Endothelial cell of umbilical vein (primary cell): Measurements from ENCODE around the gene CMSS1. TPM values are rescaled to one million over a fixed set of nuclear protein-coding genes. Genes with fewer than 3 reads are reported as not detected.
"Not testable (repeated sequence)": the region's sequence is repeated elsewhere in the genome, so short reads cannot be mapped to it uniquely, and the experiment has no call there.

Source experiments
- BruUV-seq: library from RNA; stranded (reverse); fragments of 400-500 nt; replicated peaks from 2 replicates; lab custom pipeline; 2021; lab: Mats Ljungman, UMichigan
- CTCF ChIA-PET: fragments of 300-600, 350-600 bp; sonication (Branson Sonifier 250); formaldehyde crosslinking; loops from one replicate; lab custom pipeline; 2021; ENCODE audit warnings: antibody characterized with exemption, inconsistent platforms; lab: Charles Lee
- POLR2A ChIA-PET: fragments of 300-600, 350-600 bp; sonication (Branson Sonifier 250); formaldehyde crosslinking; loops from one replicate; lab custom pipeline; 2021; ENCODE audit warnings: antibody characterized with exemption, inconsistent platforms; lab: Charles Lee
- DNase-seq: peaks from one replicate; pipeline ENCODE4 v3.0.0-alpha.2; 2011; ENCODE audit warnings: low read depth, low spot score
- FAIRE-seq: peaks from 2 replicates; lab custom pipeline; 2011; peaks lifted over from hg19 to GRCh38; lab: Jason Lieb, UNC
- H2AFZ ChIP-seq: 2 replicates; pipeline ENCODE4 v1.6.0; 2012; ENCODE audit warnings: low read depth, low read length, control low read depth, inconsistent platforms
- H3K27ac ChIP-seq: 2 replicates; pipeline ENCODE4 v1.5.1; 2011; ENCODE audit warnings: low read depth, mild to moderate bottlenecking, control low read depth, low read length, moderate library complexity; ENCODE audit not compliant: insufficient read depth
- H3K27me3 ChIP-seq, 2 experiments: 2 replicates each; pipeline versions ENCODE4 v1.6.0 to v1.6.1; 2011; ENCODE audit warnings: low read length in 2 of 2, mixed read lengths in 1 of 2; ENCODE audit not compliant: control insufficient read depth in 2 of 2, insufficient read depth in 2 of 2
- H3K36me3 ChIP-seq, 2 experiments: 2 replicates in 1 of 2; 3 replicates in 1 of 2; pipeline ENCODE4 v1.5.1; 2011; ENCODE audit warnings: low read length in 2 of 2, mild to moderate bottlenecking in 1 of 2, moderate library complexity in 1 of 2; ENCODE audit not compliant: control insufficient read depth in 2 of 2, insufficient read depth in 2 of 2; ENCODE audit errors: extremely low read depth in 1 of 2
- H3K4me1 ChIP-seq: 3 replicates; pipeline ENCODE4 v1.5.1; 2011; ENCODE audit warnings: mild to moderate bottlenecking, low read length; ENCODE audit not compliant: control insufficient read depth, insufficient read depth; ENCODE audit errors: extremely low read depth
- H3K4me2 ChIP-seq: 2 replicates; pipeline ENCODE4 v1.6.1; 2011; ENCODE audit warnings: low read length, control low read depth, mixed read lengths; ENCODE audit not compliant: insufficient read depth
- H3K4me3 ChIP-seq, 3 experiments: fragments of 200-600 bp in 1 of 3; sonication (generic), shearing (Covaris generic) in 1 of 3; replicated peaks in 1 of 3; 2 replicates each; pipeline ENCODE4 v1.5.1; 2011 to 2016; ENCODE audit warnings: control low read depth in 3 of 3, low read length in 3 of 3, mild to moderate bottlenecking in 2 of 3, inconsistent platforms in 1 of 3, low read depth in 1 of 3, moderate library complexity in 1 of 3; ENCODE audit not compliant: insufficient read depth in 1 of 3
- H3K79me2 ChIP-seq: 2 replicates; pipeline ENCODE4 v1.6.0; 2012; ENCODE audit warnings: low read length, inconsistent platforms; ENCODE audit not compliant: control insufficient read depth, insufficient read depth
- H3K9ac ChIP-seq: replicated peaks from 2 replicates; pipeline ENCODE3; 2011; ENCODE audit warnings: low read length, control low read depth; ENCODE audit not compliant: insufficient read depth; ENCODE audit errors: extremely low read depth
- H3K9me1 ChIP-seq: replicated peaks from 3 replicates; pipeline ENCODE4 v1.6.0; 2011; ENCODE audit warnings: mild to moderate bottlenecking, low read length; ENCODE audit not compliant: control insufficient read depth, insufficient read depth; ENCODE audit errors: extremely low read depth
- H3K9me3 ChIP-seq: replicated peaks from 2 replicates; pipeline ENCODE4 v1.5.1; 2012; ENCODE audit warnings: low read length, inconsistent platforms; ENCODE audit not compliant: control insufficient read depth, insufficient read depth
- H4K20me1 ChIP-seq: replicated peaks from 2 replicates; pipeline ENCODE3; 2011; ENCODE audit warnings: mild to moderate bottlenecking, low read length; ENCODE audit not compliant: control insufficient read depth, insufficient read depth; ENCODE audit errors: extremely low read depth
- EZH2 ChIP-seq: IDR thresholded peaks from 2 replicates; pipeline ENCODE4 v1.6.1; 2012; ENCODE audit warnings: borderline replicate concordance, low read depth, mild to moderate bottlenecking, moderate library complexity, low read length, inconsistent platforms; ENCODE audit not compliant: severe bottlenecking
- FOS ChIP-seq: IDR thresholded peaks from 2 replicates; pipeline ENCODE4 v1.6.1; 2011; ENCODE audit warnings: mild to moderate bottlenecking, low read length, moderate library complexity, borderline replicate concordance; ENCODE audit not compliant: insufficient read depth
- GATA2 ChIP-seq: IDR thresholded peaks from 2 replicates; pipeline ENCODE4 v1.7.0; 2011; ENCODE audit warnings: low read depth, mild to moderate bottlenecking, moderate library complexity, mixed read lengths, low read length; ENCODE audit not compliant: insufficient read length, insufficient read depth
- JUN ChIP-seq: IDR thresholded peaks from 2 replicates; pipeline ENCODE4 v1.6.1; 2011; ENCODE audit warnings: borderline replicate concordance, low read depth; ENCODE audit not compliant: insufficient read length, insufficient read depth
- MAX ChIP-seq: IDR thresholded peaks from 2 replicates; pipeline ENCODE4 v1.6.1; 2011; ENCODE audit not compliant: insufficient read depth, insufficient read length
- MYC ChIP-seq: IDR thresholded peaks from one replicate; pipeline ENCODE4 v1.6.1; 2011; ENCODE audit warnings: mild to moderate bottlenecking, low read depth, low read length
- POLR2A ChIP-seq: IDR thresholded peaks from 2 replicates; pipeline ENCODE4 v1.6.1; 2012; ENCODE audit warnings: low read depth, mild to moderate bottlenecking, control low read depth, low read length
- POLR2AphosphoS5 ChIP-seq: IDR thresholded peaks from 2 replicates; pipeline ENCODE4 v1.6.1; 2012; ENCODE audit warnings: low read depth, mild to moderate bottlenecking, control low read depth, low read length, moderate library complexity; ENCODE audit not compliant: insufficient read depth
- dilution Hi-C: fragments of 300-500 bp; cut with MboI; formaldehyde crosslinking; loops from one replicate; pipeline ENCODE4 v1.15.0; 2019; ENCODE audit warnings: low sequenced_read_pairs; ENCODE audit not compliant: extremely low pct_ligation_motif_present
- intact Hi-C: fragments of 100-400 bp; cut with micrococcal nuclease; formaldehyde crosslinking; loops from one replicate; pipeline ENCODE4 v1.10.0; 2022
- polyA plus RNA-seq, 4 experiments: library from polyadenylated mRNA; depleted of rRNA in 3 of 4; stranded (reverse) in 3 of 4; unstranded in 1 of 4; fragments of >200 nt; gene quantifications; 2 replicates each; pipeline versions ENCODE4 v1.2.1 to v1.2.3, GENCODE V29; 2011 to 2012; ENCODE audit warnings: missing spikeins in 1 of 4
- total RNA-seq: library from RNA; stranded (reverse); gene quantifications from 2 replicates; pipeline ENCODE4 v1.2.3, GENCODE V29; 2021
- TF ChIP-seq, protein P1 (sequence below), 2 donors: IDR thresholded peaks; 1 replicate in 1 of 2; 2 replicates in 1 of 2; pipeline ENCODE4 v1.5.1; 2011; ENCODE audit warnings: low read length in 2 of 2, mild to moderate bottlenecking in 2 of 2, moderate library complexity in 2 of 2, control low read depth in 1 of 2, inconsistent platforms in 1 of 2, low read depth in 1 of 2; ENCODE audit not compliant: insufficient read depth in 1 of 2; ENCODE audit errors: extremely low read depth in 1 of 2

CMSS1 gene
- total and polyA plus RNA-seq, 2 donors (not counting 3 experiments of a cell fraction or from before 2014, with no cell fraction given): 9.7 to 60.6 TPM

DNA sequence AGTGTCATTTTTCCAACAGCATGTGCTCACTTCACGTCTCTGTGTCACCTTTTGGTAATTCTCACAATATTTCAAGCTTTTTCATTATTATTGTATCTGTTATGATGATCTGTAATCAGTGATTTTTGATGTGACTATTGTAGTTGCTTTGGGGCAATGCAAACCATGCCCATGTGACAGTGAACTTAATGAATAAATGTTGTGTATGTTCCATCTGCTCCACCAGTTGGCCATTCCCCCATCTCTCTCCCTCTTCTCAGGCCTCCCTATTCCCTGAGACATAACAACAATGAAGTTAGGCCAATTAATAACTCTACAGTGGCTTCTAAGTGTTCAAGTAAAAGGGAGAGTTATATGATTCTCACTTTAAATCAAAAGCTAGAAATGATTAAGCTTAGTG is 410.6 kb downstream of the CMSS1 start:
- Histone ChIP-seq H3K27ac (no peak overlapping the region), H3K4me2 (no peak overlapping the region), H3K9ac (no peak overlapping the region), H3K27me3 (no peaks in the 10 kb centered on the region), H2AFZ (no peak overlapping the region), H3K4me3 (no peak overlapping the region), H3K36me3 (no peaks in the 10 kb centered on the region), H3K79me2 (no peaks in the 10 kb centered on the region), H3K9me3 (no peaks in the 10 kb centered on the region), H3K9me1 (no peaks in the 10 kb centered on the region), H4K20me1 (no peaks in the 10 kb centered on the region), H3K4me1 (no peaks in the 10 kb centered on the region)
- BruUV-seq: no TSS peak
- intact Hi-C loops (no loop called here), dilution Hi-C loops (no loop called here)
- FAIRE-seq (no peak), DNase-seq (no peak)
- POLR2A ChIA-PET: no interaction called here
- CTCF ChIA-PET: interaction anchor here (0.7 to 1.1 kb wide), 2 partner anchors 10 to 106 kb away, joined by 3 read pairs; no protein-coding TSS in a partner anchor
- TF ChIP-seq GATA2 (no peak), MYC (no peak), POLR2AphosphoS5 (no peak), FOS (no peak), EZH2 (no peak), JUN (no peak), MAX (no peak), POLR2A (no peak)
- TF ChIP-seq, protein P1, sequence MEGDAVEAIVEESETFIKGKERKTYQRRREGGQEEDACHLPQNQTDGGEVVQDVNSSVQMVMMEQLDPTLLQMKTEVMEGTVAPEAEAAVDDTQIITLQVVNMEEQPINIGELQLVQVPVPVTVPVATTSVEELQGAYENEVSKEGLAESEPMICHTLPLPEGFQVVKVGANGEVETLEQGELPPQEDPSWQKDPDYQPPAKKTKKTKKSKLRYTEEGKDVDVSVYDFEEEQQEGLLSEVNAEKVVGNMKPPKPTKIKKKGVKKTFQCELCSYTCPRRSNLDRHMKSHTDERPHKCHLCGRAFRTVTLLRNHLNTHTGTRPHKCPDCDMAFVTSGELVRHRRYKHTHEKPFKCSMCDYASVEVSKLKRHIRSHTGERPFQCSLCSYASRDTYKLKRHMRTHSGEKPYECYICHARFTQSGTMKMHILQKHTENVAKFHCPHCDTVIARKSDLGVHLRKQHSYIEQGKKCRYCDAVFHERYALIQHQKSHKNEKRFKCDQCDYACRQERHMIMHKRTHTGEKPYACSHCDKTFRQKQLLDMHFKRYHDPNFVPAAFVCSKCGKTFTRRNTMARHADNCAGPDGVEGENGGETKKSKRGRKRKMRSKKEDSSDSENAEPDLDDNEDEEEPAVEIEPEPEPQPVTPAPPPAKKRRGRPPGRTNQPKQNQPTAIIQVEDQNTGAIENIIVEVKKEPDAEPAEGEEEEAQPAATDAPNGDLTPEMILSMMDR (IDR thresholded peaks at IDR 0.05; ENCODE audit: extremely low read depth in 1 of 2, insufficient read depth in 1 of 2, low read depth in 1 of 2, low read length in 2 of 2): no peak

GRCh38 chr3:100229188-100229587 is 411.5 kb downstream of the CMSS1 start:
- H3K36me3 ChIP-seq, H3K4me2 ChIP-seq, H3K9me1 ChIP-seq, H3K27me3 ChIP-seq, H3K4me3 ChIP-seq, DNase-seq, H3K9ac ChIP-seq, H3K79me2 ChIP-seq, H2AFZ ChIP-seq, FAIRE-seq, intact Hi-C loops, H3K27ac ChIP-seq, H4K20me1 ChIP-seq, POLR2A ChIA-PET, BruUV-seq, H3K4me1 ChIP-seq, H3K9me3 ChIP-seq, dilution Hi-C loops: not testable (repeated sequence)
- CTCF ChIA-PET: interaction anchor here (1.1 to 1.3 kb wide), 2 partner anchors 107 to 160 kb away, joined by 3 read pairs; no protein-coding TSS in a partner anchor
